GM23248 (cell line): ENCODE results near the gene VTI1A. TPM values are rescaled to one million over a fixed set of nuclear protein-coding genes. Genes with fewer than 3 reads are reported as not detected.

Experiments used
- DNase-seq: peaks from one replicate; pipeline ENCODE4 v3.0.0-alpha.2; 2015
- H2AFZ ChIP-seq: fragments of 200-600 bp; sonication (generic); 2 replicates; pipeline ENCODE4 v1.6.1; 2016; ENCODE audit warnings: antibody characterized with exemption
- H3F3A ChIP-seq: fragments of 200-600 bp; sonication (generic); 2 replicates; pipeline ENCODE4 v1.6.1; 2016; ENCODE audit warnings: mild to moderate bottlenecking, antibody characterized with exemption, mixed run types; ENCODE audit not compliant: insufficient read depth
- H3K27ac ChIP-seq: fragments of 200-600 bp; sonication (generic); 2 replicates; pipeline ENCODE4 v1.5.1; 2016; ENCODE audit warnings: mild to moderate bottlenecking
- H3K27me3 ChIP-seq: fragments of 200-600 bp; sonication (generic); replicated peaks from 2 replicates; pipeline ENCODE4 v1.6.1; 2016; ENCODE audit warnings: mild to moderate bottlenecking; ENCODE audit not compliant: insufficient read depth
- H3K36me3 ChIP-seq: fragments of 200-600 bp; sonication (generic); 2 replicates; pipeline ENCODE4 v1.6.1; 2016; ENCODE audit warnings: low read depth, mild to moderate bottlenecking
- H3K4me1 ChIP-seq: fragments of 200-600 bp; sonication (generic); 2 replicates; pipeline ENCODE4 v1.6.1; 2016; ENCODE audit warnings: mild to moderate bottlenecking; ENCODE audit not compliant: insufficient read depth
- H3K4me2 ChIP-seq: fragments of 200-600 bp; sonication (generic); one replicate; pipeline ENCODE4 v1.6.1; 2016; ENCODE audit warnings: mild to moderate bottlenecking; ENCODE audit not compliant: unreplicated experiment
- H3K4me3 ChIP-seq: fragments of 200-600 bp; sonication (generic); 2 replicates; pipeline ENCODE4 v1.5.1; 2016; ENCODE audit warnings: mild to moderate bottlenecking
- H3K79me2 ChIP-seq: fragments of 200-600 bp; sonication (generic); 2 replicates; pipeline ENCODE4 v1.6.1; 2016; ENCODE audit warnings: mild to moderate bottlenecking; ENCODE audit not compliant: insufficient read depth
- H3K9ac ChIP-seq: fragments of 200-600 bp; sonication (generic); 2 replicates; pipeline ENCODE4 v1.6.1; 2016; ENCODE audit warnings: mild to moderate bottlenecking
- H3K9me2 ChIP-seq: fragments of 200-600 bp; sonication (generic); 2 replicates; pipeline ENCODE4 v1.6.1; 2016; ENCODE audit warnings: mixed run types, mild to moderate bottlenecking, moderate library complexity; ENCODE audit not compliant: insufficient read depth
- H3K9me3 ChIP-seq: fragments of 200-600 bp; sonication (generic); one replicate; pipeline ENCODE4 v1.6.1; 2017; ENCODE audit warnings: low read depth
- H4K20me1 ChIP-seq: fragments of 200-600 bp; sonication (generic); 2 replicates; pipeline ENCODE4 v1.6.0; 2016; ENCODE audit not compliant: insufficient read depth
- EZH2 ChIP-seq: fragments of 200-600 bp; sonication (generic); IDR thresholded peaks from 2 replicates; pipeline ENCODE4 v1.6.1; 2018; ENCODE audit warnings: antibody characterized with exemption, mild to moderate bottlenecking; ENCODE audit not compliant: insufficient read depth, poor library complexity, severe bottlenecking
- EZH2phosphoT487 ChIP-seq: fragments of 200-600 bp; sonication (generic); IDR thresholded peaks from 2 replicates; pipeline ENCODE4 v1.6.1; 2018; ENCODE audit warnings: antibody characterized with exemption, moderate library complexity, mild to moderate bottlenecking, low read depth; ENCODE audit not compliant: insufficient read depth
- WGBS, 2 experiments: methylation state at CpG; one replicate each; pipeline ENCODE4 v1.1.6; 2015 to 2017; ENCODE audit warnings: low lambda C conversion rate in 2 of 2, low coverage in 1 of 2; ENCODE audit errors: missing lambda C conversion rate in 2 of 2; 5-methylcytosine and 5-hydroxymethylcytosine counted together
- in situ Hi-C: fragments of 300-500 bp; cut with MboI; formaldehyde crosslinking; loops from 2 replicates; pipeline ENCODE4 v1.15.0; 2020
- polyA plus RNA-seq: library from polyadenylated mRNA; unstranded; fragments of >200 nt; fragmentation: Nextera tagmentation; extraction: Ambion mirVana; gene quantifications from 2 replicates; pipeline ENCODE4 v1.2.1, GENCODE V29; 2016
- total RNA-seq: library from RNA; depleted of rRNA; stranded (reverse); fragments of >200 nt; shearing (Covaris generic); gene quantifications from 2 replicates; pipeline ENCODE4 v1.2.3, GENCODE V29; 2014

Gene VTI1A
- total and polyA plus RNA-seq, 2 experiments from 2014 or later, result 21.6 to 26.4 TPM

- in situ Hi-C loops, result no loop called here
- WGBS, 2 experiments, result 45 to 48% methylated on average over 16 of the region's 16 CpGs
- Histone ChIP-seq H3K4me1 (peaks cover 35% of the 10 kb centered on the region), H3K79me2 (no peaks in the 10 kb centered on the region), H4K20me1 (no peaks in the 10 kb centered on the region), H3K36me3 (no peaks in the 10 kb centered on the region), H3K4me3 (no peak overlapping the region), H2AFZ (no peak overlapping the region), H3K9me3 (no peaks in the 10 kb centered on the region), H3K27ac (no peak overlapping the region), H3K4me2 (peak overlapping the region; percentile 32), H3F3A (peaks cover 55% of the 10 kb centered on the region), H3K27me3 (no peaks in the 10 kb centered on the region), H3K9ac (no peak overlapping the region), H3K9me2 (no peaks in the 10 kb centered on the region)
- TF ChIP-seq EZH2phosphoT487 (0 out of 2 replicates have a peak, but pooled peaks have one; percentile 31), EZH2 (no peak)
- peak; percentile 82 for DNase-seq
Observed at GRCh38 chr10:112815269-112816032, 368.4 kb downstream of the VTI1A start.

- Histone ChIP-seq H3K27me3 (no peaks in the 10 kb centered on the region), H2AFZ (no peak overlapping the region), H3K9me3 (no peaks in the 10 kb centered on the region), H3K9ac (no peak overlapping the region), H3K79me2 (no peaks in the 10 kb centered on the region), H4K20me1 (no peaks in the 10 kb centered on the region), H3K27ac (no peak overlapping the region), H3K36me3 (no peaks in the 10 kb centered on the region), H3K9me2 (no peaks in the 10 kb centered on the region), H3K4me3 (no peak overlapping the region), H3K4me1 (peaks cover 35% of the 10 kb centered on the region), H3F3A (peaks cover 49% of the 10 kb centered on the region), H3K4me2 (peak overlapping the region; percentile 32)
- peak; percentile 10 for DNase-seq
- TF ChIP-seq EZH2, result no peak
- no peak for TF ChIP-seq EZH2phosphoT487
- WGBS, 2 experiments, result 82 to 92% methylated on average over 4 of the region's 4 CpGs
- in situ Hi-C loops, result no loop called here
Observed at GRCh38 chr10:112816033-112816430, 369.0 kb downstream of the VTI1A start.

- no peaks in the 10 kb centered on the region for H3K36me3 ChIP-seq
- no peak overlapping the region for H3K4me3 ChIP-seq
- no peaks in the 10 kb centered on the region for H3K9me2 ChIP-seq
- no peak overlapping the region for H2AFZ ChIP-seq
- no peaks in the 10 kb centered on the region for H4K20me1 ChIP-seq
- H3F3A ChIP-seq, result peaks cover 46% of the 10 kb centered on the region
- no peaks in the 10 kb centered on the region for H3K27me3 ChIP-seq
- in situ Hi-C loops, result no loop called here
- no peak overlapping the region for H3K4me2 ChIP-seq
- no peak for TF ChIP-seq EZH2
- TF ChIP-seq EZH2phosphoT487, result no peak
- no peak overlapping the region for H3K27ac ChIP-seq
- H3K4me1 ChIP-seq, result peaks cover 35% of the 10 kb centered on the region
- no peaks in the 10 kb centered on the region for H3K9me3 ChIP-seq
- WGBS, 2 experiments, result 94 to 96% methylated on average over 13 of the region's 13 CpGs
- H3K9ac ChIP-seq, result no peak overlapping the region
- DNase-seq, result no peak
- no peaks in the 10 kb centered on the region for H3K79me2 ChIP-seq
Observed at GRCh38 chr10:112816891-112817290, 369.9 kb downstream of the VTI1A start.

GRCh38 chr10:112817981-112818777 lies 371.2 kb downstream of the VTI1A start:
- 88 to 90% methylated on average over 14 of the region's 14 CpGs for WGBS, 2 experiments
- TF ChIP-seq EZH2 (no peak), EZH2phosphoT487 (no peak)

More at GRCh38 chr10:112817981-112818777, 371.2 kb downstream of the VTI1A start:
- H3K27ac ChIP-seq, result no peak overlapping the region
- H3K4me2 ChIP-seq, result no peak overlapping the region
- in situ Hi-C loops, result no loop called here
- no peaks in the 10 kb centered on the region for H3K36me3 ChIP-seq
- no peak overlapping the region for H3K9ac ChIP-seq
- DNase-seq, result no peak
- H2AFZ ChIP-seq, result no peak overlapping the region
- H3K27me3 ChIP-seq, result no peaks in the 10 kb centered on the region
- H3K4me3 ChIP-seq, result no peak overlapping the region
- peaks cover 34% of the 10 kb centered on the region for H3F3A ChIP-seq
- H3K9me3 ChIP-seq, result no peaks in the 10 kb centered on the region
- H4K20me1 ChIP-seq, result no peaks in the 10 kb centered on the region
- no peaks in the 10 kb centered on the region for H3K79me2 ChIP-seq
- peaks cover 23% of the 10 kb centered on the region for H3K4me1 ChIP-seq
- H3K9me2 ChIP-seq, result no peaks in the 10 kb centered on the region
